Esophagus muscularis mucosa (tissue), 4 donors: ENCODE results near the gene NVL. TPM values are rescaled to one million over a fixed set of nuclear protein-coding genes. Genes with fewer than 3 reads are reported as not detected.
A peak's percentile ranks its signal among the peaks of the same experiment; 100 is the strongest.

Experiments used
- DNase-seq: peaks from one replicate; pipeline ENCODE4 v3.0.0-alpha.2; 2017; ENCODE audit errors: extremely low spot score
- H3K27ac ChIP-seq, 4 donors: fragments of 200-600 bp; sonication (generic); replicated peaks in 1 of 4; 1 replicate in 3 of 4; 2 replicates in 1 of 4; pipeline ENCODE4 v1.5.1; 2016 to 2019; ENCODE audit warnings: mild to moderate bottlenecking in 1 of 4
- H3K27me3 ChIP-seq, 4 donors: fragments of 200-600 bp; sonication (generic); one replicate each; pipeline versions ENCODE4 v1.5.1 to v1.6.0; 2016 to 2019
- H3K36me3 ChIP-seq, 4 donors: fragments of 200-600 bp; sonication (generic); one replicate each; pipeline ENCODE4 v1.5.1; 2016 to 2019
- H3K4me1 ChIP-seq, 4 donors: fragments of 200-600 bp; sonication (generic); one replicate each; pipeline ENCODE4 v1.5.1; 2016 to 2019
- H3K4me3 ChIP-seq, 4 donors: fragments of 200-600 bp; sonication (generic); 1 replicate in 2 of 4; 2 replicates in 2 of 4; pipeline ENCODE4 v1.5.1; 2016 to 2019; ENCODE audit warnings: mild to moderate bottlenecking in 4 of 4, moderate library complexity in 1 of 4
- H3K9me3 ChIP-seq, 4 donors: fragments of 200-600 bp; sonication (generic); 1 replicate in 3 of 4; 2 replicates in 1 of 4; pipeline ENCODE4 v1.5.1; 2016 to 2019
- EP300 ChIP-seq: sonication (generic); formaldehyde crosslinking; IDR thresholded peaks from one replicate; pipeline ENCODE4 v1.6.1; 2017; ENCODE audit warnings: antibody characterized with exemption
- POLR2A ChIP-seq: fragments of 450-650 bp; IDR thresholded peaks from one replicate; pipeline ENCODE4 v1.6.1; 2017; ENCODE audit warnings: antibody characterized with exemption, moderate library complexity, mild to moderate bottlenecking, low read depth
- POLR2AphosphoS5 ChIP-seq, 2 donors: sonication (generic); formaldehyde crosslinking; IDR thresholded peaks; one replicate each; pipeline ENCODE4 v1.6.1; 2017; ENCODE audit warnings: antibody characterized with exemption in 2 of 2
- WGBS: methylation state at CpG from one replicate; pipeline ENCODE4 v1.1.5; 2018; 5-methylcytosine and 5-hydroxymethylcytosine counted together
- intact Hi-C: fragments of 100-400 bp; cut with DNase I; formaldehyde crosslinking; loops from one replicate; pipeline ENCODE4 v1.15.1; 2023
- total RNA-seq, 4 donors: library from RNA; depleted of rRNA; stranded (reverse); fragments of >200 nt; gene quantifications; one replicate each; pipeline versions ENCODE4 v1.1.0 to v1.2.1, GENCODE V29; 2016
- TF ChIP-seq, protein P1 (sequence below), 3 experiments: fragments of 200-600 bp in 2 of 3; fragments of 450-650 bp in 1 of 3; sonication (generic) in 2 of 3; IDR thresholded peaks; one replicate each; pipeline ENCODE4 v1.5.1; 2017 to 2019; ENCODE audit warnings: antibody characterized with exemption in 3 of 3, mild to moderate bottlenecking in 2 of 3, moderate library complexity in 1 of 3

The NVL gene
- total RNA-seq, 4 donors from 2014 or later: 11.0 to 19.5 (median 15.9) TPM

DNA sequence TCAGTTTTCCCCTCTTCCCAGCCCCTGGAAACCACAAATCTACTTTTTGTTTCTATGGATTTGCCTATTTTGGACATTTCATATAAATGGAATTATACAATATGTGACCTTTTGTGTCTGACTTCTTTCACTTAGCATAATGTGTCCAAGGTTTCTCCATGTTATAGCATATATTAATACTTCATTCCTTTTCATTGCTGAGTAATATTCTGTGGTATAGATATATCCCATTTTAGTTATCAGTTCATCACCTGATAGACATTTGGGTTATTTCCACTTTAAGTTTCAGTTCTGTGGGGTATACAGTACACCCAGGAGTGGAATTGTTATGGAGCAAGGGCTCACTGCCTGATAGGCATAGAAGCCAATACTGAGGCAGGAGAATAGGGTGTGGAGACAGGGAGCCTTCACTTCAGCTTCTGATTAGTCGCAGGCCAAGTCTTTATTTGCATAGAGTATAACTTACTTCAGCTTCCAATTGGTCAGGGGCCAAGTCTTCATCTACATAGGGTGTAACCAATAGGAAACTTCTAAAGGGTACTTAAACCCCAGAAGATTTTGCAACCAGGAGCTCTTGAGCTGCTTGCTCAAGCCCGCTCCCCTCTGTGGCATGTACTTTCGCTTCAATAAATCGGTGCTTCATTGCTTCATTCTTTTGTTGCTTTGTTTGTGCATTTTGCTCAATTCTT, 8.3 kb upstream of the NVL start:
- no peak overlapping the region for H3K4me3 ChIP-seq

GRCh38 chr1:224333939-224334786, 4.2 kb upstream of the NVL start:
- Histone ChIP-seq H3K9me3 (no peaks in the 10 kb centered on the region), H3K27ac (no peak overlapping the region), H3K27me3 (peaks cover 0 to 8% (median 0%) of the 10 kb centered on the region in 4 donors), H3K4me1 (peaks cover under 1 to 20% (median 12%) of the 10 kb centered on the region in 4 donors), H3K36me3 (no peaks in the 10 kb centered on the region), H3K4me3 (no peak overlapping the region)
- no peak for TF ChIP-seq EP300
- no peak for TF ChIP-seq POLR2A
- no peak for TF ChIP-seq POLR2AphosphoS5 (IDR thresholded peaks at IDR 0.05)
- TF ChIP-seq, protein P1, sequence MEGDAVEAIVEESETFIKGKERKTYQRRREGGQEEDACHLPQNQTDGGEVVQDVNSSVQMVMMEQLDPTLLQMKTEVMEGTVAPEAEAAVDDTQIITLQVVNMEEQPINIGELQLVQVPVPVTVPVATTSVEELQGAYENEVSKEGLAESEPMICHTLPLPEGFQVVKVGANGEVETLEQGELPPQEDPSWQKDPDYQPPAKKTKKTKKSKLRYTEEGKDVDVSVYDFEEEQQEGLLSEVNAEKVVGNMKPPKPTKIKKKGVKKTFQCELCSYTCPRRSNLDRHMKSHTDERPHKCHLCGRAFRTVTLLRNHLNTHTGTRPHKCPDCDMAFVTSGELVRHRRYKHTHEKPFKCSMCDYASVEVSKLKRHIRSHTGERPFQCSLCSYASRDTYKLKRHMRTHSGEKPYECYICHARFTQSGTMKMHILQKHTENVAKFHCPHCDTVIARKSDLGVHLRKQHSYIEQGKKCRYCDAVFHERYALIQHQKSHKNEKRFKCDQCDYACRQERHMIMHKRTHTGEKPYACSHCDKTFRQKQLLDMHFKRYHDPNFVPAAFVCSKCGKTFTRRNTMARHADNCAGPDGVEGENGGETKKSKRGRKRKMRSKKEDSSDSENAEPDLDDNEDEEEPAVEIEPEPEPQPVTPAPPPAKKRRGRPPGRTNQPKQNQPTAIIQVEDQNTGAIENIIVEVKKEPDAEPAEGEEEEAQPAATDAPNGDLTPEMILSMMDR (IDR thresholded peaks at IDR 0.05): no peak
- intact Hi-C loops: loop anchor here (2.0 to 10.0 kb wide), 3 partner anchors 121 to 217 kb away; no protein-coding TSS in a partner anchor
- no peak for DNase-seq
- 52% methylated on average over 5 of the region's 5 CpGs for WGBS

More for the DNA sequence above, 8.3 kb upstream of the NVL start:
- intact Hi-C loops: loop anchor here (10.0 kb wide), 1 partner anchor 117 kb away; no protein-coding TSS in a partner anchor
- Histone ChIP-seq H3K36me3 (no peaks in the 10 kb centered on the region), H3K4me1 (peaks cover 5 to 11% (median 7%) of the 10 kb centered on the region in 4 donors), H3K27ac (no peak overlapping the region), H3K9me3 (peaks cover 0 to 8% (median 5%) of the 10 kb centered on the region in 4 donors), H3K27me3 (peaks cover 0 to 21% (median 0%) of the 10 kb centered on the region in 4 donors)
- TF ChIP-seq, protein P1 (IDR thresholded peaks at IDR 0.05): no peak
- TF ChIP-seq POLR2A (no peak), POLR2AphosphoS5 (IDR thresholded peaks at IDR 0.05) (no peak), EP300 (no peak)
- no peak for DNase-seq
- 81% methylated on average over 4 of the region's 4 CpGs for WGBS

DNA sequence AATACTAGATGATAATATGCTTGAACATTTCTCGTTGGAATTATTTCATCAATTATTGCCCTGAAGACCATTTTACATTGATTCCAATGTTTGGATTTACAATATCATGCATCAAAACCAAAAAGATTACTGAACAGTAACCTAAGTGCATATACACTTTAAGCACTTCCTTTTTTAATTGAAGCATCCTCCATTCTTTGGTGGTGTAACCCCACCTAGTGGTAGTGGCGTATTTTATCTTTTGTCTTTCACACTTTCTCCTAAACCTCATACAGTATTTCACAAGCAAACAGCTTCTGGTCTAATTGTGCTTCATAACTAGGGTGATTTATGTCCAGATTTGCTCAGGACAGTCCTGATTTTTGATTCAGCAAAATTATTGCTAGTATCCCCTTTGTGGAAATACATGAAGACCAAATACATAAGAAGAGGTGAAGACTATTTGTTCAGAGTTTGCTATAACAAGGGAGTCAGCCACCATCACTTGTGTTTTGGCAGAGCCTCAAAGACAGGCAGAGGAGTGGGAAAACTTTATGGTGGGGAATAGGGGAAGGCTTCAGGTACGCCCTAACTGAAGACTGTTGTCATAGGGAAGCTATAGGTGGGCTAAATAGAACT, 3.4 kb upstream of the NVL start:
- H3K4me3 ChIP-seq: no peak overlapping the region
- intact Hi-C loops: loop anchor here (2.0 to 10.0 kb wide), 3 partner anchors 121 to 217 kb away; no protein-coding TSS in a partner anchor
- no peaks in the 10 kb centered on the region for H3K9me3 ChIP-seq
- H3K27ac ChIP-seq: no peak overlapping the region
- 21% methylated on average over 3 of the region's 3 CpGs for WGBS
- TF ChIP-seq POLR2A (no peak), POLR2AphosphoS5 (IDR thresholded peaks at IDR 0.05) (no peak), EP300 (no peak)
- TF ChIP-seq, protein P1 (IDR thresholded peaks at IDR 0.05): peak; percentile 59 to 70 (median 60)
- DNase-seq: no peak
- H3K4me1 ChIP-seq: peaks cover 8 to 28% (median 19%) of the 10 kb centered on the region in 4 donors
- peaks cover 0 to under 1% (median 0%) of the 10 kb centered on the region in 4 donors for H3K27me3 ChIP-seq
- no peaks in the 10 kb centered on the region for H3K36me3 ChIP-seq

- Histone ChIP-seq H3K27ac (no peak overlapping the region), H3K4me1 (peaks cover 9 to 39% (median 29%) of the 10 kb centered on the region in 4 donors), H3K36me3 (no peaks in the 10 kb centered on the region), H3K9me3 (no peaks in the 10 kb centered on the region), H3K27me3 (no peaks in the 10 kb centered on the region), H3K4me3 (no peak overlapping the region)
- no peak for TF ChIP-seq POLR2A
- TF ChIP-seq, protein P1 (IDR thresholded peaks at IDR 0.05): no peak
- no peak for TF ChIP-seq EP300
- TF ChIP-seq POLR2AphosphoS5 (IDR thresholded peaks at IDR 0.05): no peak
- intact Hi-C loops: loop anchor here (2.0 to 10.0 kb wide), 3 partner anchors 123 to 215 kb away; no protein-coding TSS in a partner anchor
- 94% methylated on average over 2 of the region's 2 CpGs for WGBS
- no peak for DNase-seq
Measured at GRCh38 chr1:224331824-224332223, 1.9 kb upstream of the NVL start.
